ENCODE results near the gene RBM15. TPM values are rescaled to one million over a fixed set of nuclear protein-coding genes. Genes with fewer than 3 reads are reported as not detected.

The RBM15 gene
- total RNA-seq, 1 donor from 2014 or later, result 36.6 TPM

GRCh38 chr1:110356379-110356778 is 17.2 kb downstream of the RBM15 start:
- H3K9me3 ChIP-seq, result no peaks in the 10 kb centered on the region
- no peak overlapping the region for H3K27ac ChIP-seq
- intact Hi-C loops (cut with DNase I), result no loop called here
- H3K4me3 ChIP-seq, result no peak overlapping the region
- H3K4me1 ChIP-seq, result peaks cover 11% of the 10 kb centered on the region
- no peak for TF ChIP-seq POLR2AphosphoS5 (IDR thresholded peaks at IDR 0.05; ENCODE audit: insufficient read depth in 1 of 2, low read depth in 1 of 2)
- no peak for TF ChIP-seq CTCF (IDR thresholded peaks at IDR 0.05)
- TF ChIP-seq POLR2A (IDR thresholded peaks at IDR 0.05), result no peak
- H3K36me3 ChIP-seq, result no peaks in the 10 kb centered on the region
- no peaks in the 10 kb centered on the region for H3K27me3 ChIP-seq
- no peak for DNase-seq (ENCODE audit: extremely low spot score in 2 of 2)

- Histone ChIP-seq H3K27ac (no peak overlapping the region), H3K27me3 (no peaks in the 10 kb centered on the region), H3K9me3 (no peaks in the 10 kb centered on the region), H3K36me3 (no peaks in the 10 kb centered on the region), H3K4me3 (no peak overlapping the region), H3K4me1 (peaks cover 6% of the 10 kb centered on the region)
- intact Hi-C loops (cut with DNase I), result no loop called here
- no peak for DNase-seq (ENCODE audit: extremely low spot score in 2 of 2)
- TF ChIP-seq POLR2A (IDR thresholded peaks at IDR 0.05) (no peak), CTCF (IDR thresholded peaks at IDR 0.05) (no peak), POLR2AphosphoS5 (IDR thresholded peaks at IDR 0.05; ENCODE audit: insufficient read depth in 1 of 2, low read depth in 1 of 2) (no peak)
These were observed 21.3 kb downstream of the RBM15 start for GRCh38 chr1:110360431-110360830.

- intact Hi-C loops (cut with DNase I), result no loop called here
- Histone ChIP-seq H3K27me3 (no peaks in the 10 kb centered on the region), H3K36me3 (no peaks in the 10 kb centered on the region), H3K9me3 (no peaks in the 10 kb centered on the region), H3K27ac (no peak overlapping the region), H3K4me1 (no peaks in the 10 kb centered on the region), H3K4me3 (no peak overlapping the region)
- no peak for DNase-seq (ENCODE audit: extremely low spot score in 2 of 2)
- TF ChIP-seq POLR2A (IDR thresholded peaks at IDR 0.05), result no peak
These were observed 22.7 kb downstream of the RBM15 start for GRCh38 chr1:110361856-110362255.

- H3K36me3 ChIP-seq, result no peaks in the 10 kb centered on the region
- intact Hi-C loops (cut with DNase I), result no loop called here
- no peaks in the 10 kb centered on the region for H3K9me3 ChIP-seq
- TF ChIP-seq POLR2A (IDR thresholded peaks at IDR 0.05), result no peak
- no peak for TF ChIP-seq POLR2AphosphoS5 (IDR thresholded peaks at IDR 0.05; ENCODE audit: insufficient read depth in 1 of 2, low read depth in 1 of 2)
- no peak for TF ChIP-seq CTCF (IDR thresholded peaks at IDR 0.05)
- no peaks in the 10 kb centered on the region for H3K4me1 ChIP-seq
- H3K27ac ChIP-seq, result no peak overlapping the region
- no peaks in the 10 kb centered on the region for H3K27me3 ChIP-seq
- DNase-seq (ENCODE audit: extremely low spot score in 2 of 2), result no peak
- no peak overlapping the region for H3K4me3 ChIP-seq
These were observed 25.0 kb downstream of the RBM15 start for GRCh38 chr1:110364221-110364620.

- no peaks in the 10 kb centered on the region for H3K9me3 ChIP-seq
- H3K4me3 ChIP-seq, result no peak overlapping the region
- no peak overlapping the region for H3K27ac ChIP-seq
- intact Hi-C loops (cut with DNase I), result no loop called here
- H3K36me3 ChIP-seq, result peaks cover 0 to 27% of the 10 kb centered on the region in 2 donors
- TF ChIP-seq POLR2AphosphoS5 (IDR thresholded peaks at IDR 0.05; ENCODE audit: insufficient read depth in 1 of 2, low read depth in 1 of 2), result peak in 1 of 2 donors; percentile 54
- no peak for TF ChIP-seq POLR2A (IDR thresholded peaks at IDR 0.05)
- DNase-seq (ENCODE audit: extremely low spot score in 2 of 2), result no peak
- no peaks in the 10 kb centered on the region for H3K4me1 ChIP-seq
- H3K27me3 ChIP-seq, result no peaks in the 10 kb centered on the region
These were observed 31.6 kb downstream of the RBM15 start for GRCh38 chr1:110370827-110371226.

GRCh38 chr1:110375490-110375889 is 36.3 kb downstream of the RBM15 start:
- H3K4me1 ChIP-seq, result no peaks in the 10 kb centered on the region
- TF ChIP-seq POLR2A (IDR thresholded peaks at IDR 0.05) (no peak), CTCF (IDR thresholded peaks at IDR 0.05) (no peak), POLR2AphosphoS5 (IDR thresholded peaks at IDR 0.05; ENCODE audit: insufficient read depth in 1 of 2, low read depth in 1 of 2) (no peak)
- intact Hi-C loops (cut with DNase I), result no loop called here
- no peaks in the 10 kb centered on the region for H3K27me3 ChIP-seq
- H3K4me3 ChIP-seq, result no peak overlapping the region
- DNase-seq (ENCODE audit: extremely low spot score in 2 of 2), result no peak
- H3K36me3 ChIP-seq, result peaks cover 0 to 54% of the 10 kb centered on the region in 2 donors
- H3K27ac ChIP-seq, result no peak overlapping the region
- no peaks in the 10 kb centered on the region for H3K9me3 ChIP-seq

Measured in vagina (tissue), 2 donors.